ENCODE data around the gene PAX7. TPM values are rescaled to one million over a fixed set of nuclear protein-coding genes. Genes with fewer than 3 reads are reported as not detected.
"Not testable (repeated sequence)": the region's sequence is repeated elsewhere in the genome, so short reads cannot be mapped to it uniquely, and the experiment has no call there.

PAX7 gene
- total and polyA plus RNA-seq, 9 donors: not detected

DNA sequence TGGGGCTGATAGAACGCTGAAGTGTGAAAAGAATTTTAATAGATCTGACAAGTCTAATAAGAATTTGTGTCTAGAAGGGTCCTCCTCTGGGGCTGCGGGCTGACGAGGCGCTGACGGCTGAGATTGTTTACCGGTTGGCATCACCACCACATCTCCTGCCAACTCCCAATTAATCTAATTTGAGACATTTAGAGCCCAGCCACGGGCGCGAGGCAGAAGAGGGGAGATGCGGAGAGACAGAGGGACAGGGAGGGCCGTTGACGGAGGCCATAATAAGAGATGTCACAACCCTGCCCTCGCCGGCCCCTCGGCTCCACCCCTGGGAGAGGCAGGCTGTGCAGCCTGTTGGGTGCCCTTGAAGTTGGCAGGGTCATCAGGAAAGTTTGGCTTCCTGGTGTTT is 109.3 kb downstream of the PAX7 start:
- H3K27ac ChIP-seq: no peak overlapping the region
- H3K9me3 ChIP-seq: no peaks in the 10 kb centered on the region
- WGBS, 3 donors: 62 to 69% (median 64%) methylated on average over 15 of the region's 15 CpGs
- no peak for DNase-seq
- no peaks in the 10 kb centered on the region for H3K36me3 ChIP-seq
- TF ChIP-seq, protein P1, sequence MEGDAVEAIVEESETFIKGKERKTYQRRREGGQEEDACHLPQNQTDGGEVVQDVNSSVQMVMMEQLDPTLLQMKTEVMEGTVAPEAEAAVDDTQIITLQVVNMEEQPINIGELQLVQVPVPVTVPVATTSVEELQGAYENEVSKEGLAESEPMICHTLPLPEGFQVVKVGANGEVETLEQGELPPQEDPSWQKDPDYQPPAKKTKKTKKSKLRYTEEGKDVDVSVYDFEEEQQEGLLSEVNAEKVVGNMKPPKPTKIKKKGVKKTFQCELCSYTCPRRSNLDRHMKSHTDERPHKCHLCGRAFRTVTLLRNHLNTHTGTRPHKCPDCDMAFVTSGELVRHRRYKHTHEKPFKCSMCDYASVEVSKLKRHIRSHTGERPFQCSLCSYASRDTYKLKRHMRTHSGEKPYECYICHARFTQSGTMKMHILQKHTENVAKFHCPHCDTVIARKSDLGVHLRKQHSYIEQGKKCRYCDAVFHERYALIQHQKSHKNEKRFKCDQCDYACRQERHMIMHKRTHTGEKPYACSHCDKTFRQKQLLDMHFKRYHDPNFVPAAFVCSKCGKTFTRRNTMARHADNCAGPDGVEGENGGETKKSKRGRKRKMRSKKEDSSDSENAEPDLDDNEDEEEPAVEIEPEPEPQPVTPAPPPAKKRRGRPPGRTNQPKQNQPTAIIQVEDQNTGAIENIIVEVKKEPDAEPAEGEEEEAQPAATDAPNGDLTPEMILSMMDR (IDR thresholded peaks at IDR 0.05): no peak
- TF ChIP-seq EP300 (IDR thresholded peaks at IDR 0.05): no peak
- TF ChIP-seq POLR2A (IDR thresholded peaks at IDR 0.05): no peak
- H3K27me3 ChIP-seq: no peaks in the 10 kb centered on the region
- intact Hi-C loops (cut with DNase I): no loop called here
- H3K4me3 ChIP-seq: no peak overlapping the region
- H3K4me1 ChIP-seq (ENCODE audit: insufficient read depth): no peaks in the 10 kb centered on the region

DNA sequence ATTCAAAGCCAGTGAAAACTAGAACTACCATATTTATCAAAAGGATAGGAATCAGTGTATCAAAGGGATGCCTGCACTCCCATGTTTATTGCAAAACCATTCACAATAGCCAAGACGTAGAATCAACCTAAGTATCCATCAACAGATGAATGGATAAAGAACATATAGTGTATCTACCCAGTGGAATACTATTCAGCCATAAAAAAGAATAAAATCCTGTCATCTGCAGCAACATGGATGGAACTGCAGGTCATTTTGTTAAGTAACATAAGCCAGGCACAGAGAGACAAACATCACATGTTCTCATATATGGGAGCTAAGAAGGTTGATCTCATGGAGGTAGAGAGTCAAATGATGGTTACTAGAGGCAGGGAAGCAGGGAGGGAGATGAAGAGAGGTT is 110.0 kb downstream of the PAX7 start:
- DNase-seq: no peak
- WGBS, 3 donors: 70 to 81% (median 78%) methylated on average over 1 of the region's 1 CpG
- Histone ChIP-seq H3K27me3 (no peaks in the 10 kb centered on the region), H3K4me3 (no peak overlapping the region), H3K36me3 (no peaks in the 10 kb centered on the region), H3K4me1 (ENCODE audit: insufficient read depth) (no peaks in the 10 kb centered on the region), H3K9me3 (no peaks in the 10 kb centered on the region), H3K27ac (no peak overlapping the region)
- TF ChIP-seq EP300 (IDR thresholded peaks at IDR 0.05) (no peak), POLR2A (IDR thresholded peaks at IDR 0.05) (no peak)
- TF ChIP-seq, protein P1 (IDR thresholded peaks at IDR 0.05): no peak
- intact Hi-C loops (cut with DNase I): no loop called here

DNA sequence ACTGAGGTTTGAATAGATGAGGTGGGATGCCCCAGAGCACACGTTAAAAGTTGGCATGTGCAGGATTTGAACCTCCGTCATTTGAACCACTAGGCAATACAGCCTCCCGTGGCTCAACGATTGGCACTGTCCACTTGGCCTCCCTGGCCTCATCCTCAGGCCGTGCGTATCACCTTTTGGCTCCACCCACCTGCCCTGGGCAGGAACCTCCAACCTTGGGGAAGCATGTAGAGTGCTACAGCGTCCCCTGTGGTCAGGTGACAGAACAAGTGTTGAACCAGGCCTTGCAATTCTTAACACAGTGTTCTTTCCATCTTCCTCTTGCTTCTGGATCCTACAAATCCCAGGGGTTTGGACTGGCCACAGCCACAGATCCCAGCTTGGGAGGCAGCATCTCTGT is 112.6 kb downstream of the PAX7 start:
- no peak for TF ChIP-seq POLR2A (IDR thresholded peaks at IDR 0.05)
- TF ChIP-seq EP300 (IDR thresholded peaks at IDR 0.05): no peak
- 28 to 32% (median 31%) methylated on average over 7 of the region's 7 CpGs for WGBS, 3 donors
- intact Hi-C loops (cut with DNase I): no loop called here
- Histone ChIP-seq H3K4me3 (no peak overlapping the region), H3K27me3 (no peaks in the 10 kb centered on the region), H3K4me1 (ENCODE audit: insufficient read depth) (no peaks in the 10 kb centered on the region), H3K27ac (no peak overlapping the region), H3K36me3 (no peaks in the 10 kb centered on the region), H3K9me3 (no peaks in the 10 kb centered on the region)
- no peak for DNase-seq

DNA sequence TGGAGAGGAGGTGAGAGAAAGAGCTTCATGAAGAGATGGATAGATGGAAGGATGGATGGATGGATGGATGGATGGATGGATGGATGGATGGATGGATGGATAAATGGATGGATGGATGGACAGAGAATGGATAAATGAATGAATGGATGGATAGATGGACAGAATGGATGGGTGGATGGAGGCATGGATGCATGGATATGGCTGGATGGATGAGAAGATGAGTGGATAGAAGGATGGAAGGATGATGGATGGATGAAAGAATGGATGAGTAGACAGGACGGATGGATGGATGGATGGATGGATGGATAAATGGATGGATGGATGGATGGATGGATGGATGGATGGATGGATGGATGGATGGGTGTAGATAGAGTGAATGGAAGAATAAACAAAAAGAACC is 113.7 kb downstream of the PAX7 start:
- H3K27me3 ChIP-seq; H3K36me3 ChIP-seq; intact Hi-C loops (cut with DNase I); H3K9me3 ChIP-seq; DNase-seq; H3K27ac ChIP-seq; H3K4me3 ChIP-seq; H3K4me1 ChIP-seq (ENCODE audit: insufficient read depth): not testable (repeated sequence)
- 71 to 84% (median 73%) methylated on average over 1 of the region's 1 CpG for WGBS, 3 donors

DNA sequence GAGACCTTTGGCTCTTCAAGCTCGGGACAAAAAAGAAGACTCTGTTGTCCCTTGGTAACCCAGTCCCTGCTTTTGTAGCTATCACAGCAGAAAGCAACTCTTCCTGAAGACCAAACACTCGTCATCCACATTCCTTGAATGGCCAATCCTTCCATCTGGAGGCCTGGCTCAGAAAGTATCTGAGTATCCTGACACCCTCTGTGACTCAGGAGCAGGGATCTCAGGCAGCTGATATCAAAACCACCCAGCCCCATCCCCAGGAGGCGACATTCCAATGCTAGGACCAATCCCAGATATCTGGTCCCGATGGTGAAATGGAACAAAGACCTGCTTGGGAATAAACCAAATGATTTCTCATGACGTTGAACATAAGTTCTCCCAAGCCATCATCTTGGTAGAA is 116.3 kb downstream of the PAX7 start:
- no peak for DNase-seq
- no peak overlapping the region for H3K27ac ChIP-seq
- H3K4me3 ChIP-seq: no peak overlapping the region
- TF ChIP-seq, protein P1 (IDR thresholded peaks at IDR 0.05): no peak
- no peak for TF ChIP-seq POLR2A (IDR thresholded peaks at IDR 0.05)
- TF ChIP-seq EP300 (IDR thresholded peaks at IDR 0.05): no peak
- no peaks in the 10 kb centered on the region for H3K4me1 ChIP-seq (ENCODE audit: insufficient read depth)
- H3K9me3 ChIP-seq: no peaks in the 10 kb centered on the region
- WGBS, 3 donors: 67 to 75% (median 70%) methylated on average over 5 of the region's 5 CpGs
- H3K27me3 ChIP-seq: no peaks in the 10 kb centered on the region
- H3K36me3 ChIP-seq: no peaks in the 10 kb centered on the region
- intact Hi-C loops (cut with DNase I): no loop called here

DNA sequence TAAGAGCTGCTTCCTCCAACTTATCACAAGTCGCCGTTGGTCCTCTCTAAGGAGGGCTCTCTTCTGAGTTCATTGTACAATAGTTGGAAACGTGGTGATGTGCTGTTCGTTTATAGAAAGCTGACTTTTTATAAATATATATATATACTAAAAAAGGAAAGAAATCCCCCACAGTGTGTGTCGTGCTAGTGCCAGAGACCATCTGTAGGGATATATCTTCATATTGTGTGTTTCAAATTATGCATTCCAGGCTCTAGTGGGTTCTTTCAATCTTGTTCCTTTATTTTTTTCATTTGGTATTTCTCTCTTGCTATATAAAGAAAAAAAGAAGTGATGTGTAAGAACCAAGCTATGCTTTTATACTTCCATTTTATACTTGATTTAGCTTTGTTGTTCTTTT is 117.0 kb downstream of the PAX7 start:
- TF ChIP-seq POLR2A (IDR thresholded peaks at IDR 0.05) (no peak), EP300 (IDR thresholded peaks at IDR 0.05) (no peak)
- TF ChIP-seq, protein P1 (IDR thresholded peaks at IDR 0.05): no peak
- DNase-seq: no peak
- H3K27ac ChIP-seq: no peak overlapping the region
- no peaks in the 10 kb centered on the region for H3K4me1 ChIP-seq (ENCODE audit: insufficient read depth)
- H3K27me3 ChIP-seq: no peaks in the 10 kb centered on the region
- 63 to 75% (median 64%) methylated on average over 5 of the region's 5 CpGs for WGBS, 3 donors
- no peaks in the 10 kb centered on the region for H3K9me3 ChIP-seq
- intact Hi-C loops (cut with DNase I): no loop called here
- H3K36me3 ChIP-seq: no peaks in the 10 kb centered on the region
- H3K4me3 ChIP-seq: no peak overlapping the region
